Measurements from ENCODE around the gene PRR19. TPM values are rescaled to one million over a fixed set of nuclear protein-coding genes. Genes with fewer than 3 reads are reported as not detected.

Gene PRR19
- total RNA-seq, 1 experiment from 2014 or later: 3.2 TPM

DNA sequence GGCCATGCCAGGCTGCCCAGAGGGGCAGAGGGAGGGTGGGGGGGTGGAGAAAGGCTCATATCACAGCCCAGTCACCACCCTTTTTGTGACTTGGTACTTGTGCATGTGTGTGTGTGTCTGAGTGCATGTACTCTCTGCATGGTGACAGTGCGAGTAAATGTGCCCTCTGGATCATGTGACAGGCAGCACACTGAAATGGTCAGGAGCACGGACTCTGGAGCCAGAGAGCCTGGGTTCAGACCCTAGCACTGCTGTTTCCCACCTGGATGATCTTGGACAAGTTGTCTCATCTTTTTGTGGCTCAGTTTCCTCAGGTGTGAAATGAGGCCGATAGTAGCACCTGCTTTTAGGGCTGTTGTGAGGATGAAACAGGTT is 30.9 kb upstream of the PRR19 start:
- Mint-ChIP-seq H3K4me3 (peak overlapping the region in 1 of 2 experiments; percentile 51; a peak in 2 of 5 replicates), H3K27ac (peak overlapping the region in 1 of 3 experiments; percentile 58; a peak in 2 of 7 replicates)
- WGBS (ENCODE audit: extremely low coverage, insufficient read length, low lambda C conversion rate): no CpG with 5 or more reads among the region's 3 CpGs

More for the DNA sequence above, 30.9 kb upstream of the PRR19 start:
- Histone ChIP-seq H3K4me2 (ENCODE audit: insufficient read depth, insufficient read length, low read length) (no peak overlapping the region), H3K14ac (ENCODE audit: insufficient read depth, low read length) (no peak overlapping the region), H3K4ac (ENCODE audit: low read depth, low read length) (no peak overlapping the region), H2BK12ac (ENCODE audit: insufficient read length, low read depth, low read length) (no peak overlapping the region), H3K27ac (ENCODE audit: insufficient read length, low read depth, low read length) (no peak overlapping the region), H3K18ac (ENCODE audit: insufficient read length, low read depth, low read length) (no peak overlapping the region), H3K23me2 (ENCODE audit: insufficient read length, low read depth, low read length, poor library complexity, severe bottlenecking) (peaks cover 9% of the 10 kb centered on the region), H2BK20ac (ENCODE audit: low read depth, low read length, poor library complexity, severe bottlenecking) (no peak overlapping the region), H4K8ac (replicated peaks; ENCODE audit: insufficient read length, low read depth, low read length) (no peak overlapping the region), H2AK5ac (ENCODE audit: insufficient read length, low read length) (no peak overlapping the region), H2BK120ac (ENCODE audit: low read depth, low read length, poor library complexity, severe bottlenecking) (no peak overlapping the region), H3K4me1 (ENCODE audit: insufficient read depth, low read length) (no peaks in the 10 kb centered on the region; the same call in 1 of the 2 replicates), H3K23ac (ENCODE audit: insufficient read length, low read depth, low read length) (no peak overlapping the region), H4K5ac (ENCODE audit: insufficient read length, low read depth, low read length) (no peak overlapping the region), H4K91ac (ENCODE audit: insufficient read length, low read depth, low read length) (no peak overlapping the region), H3K9ac (ENCODE audit: extremely low read depth, insufficient read length, low read length) (no peak overlapping the region), H2BK5ac (ENCODE audit: insufficient read length, low read length) (no peak overlapping the region), H4K20me1 (ENCODE audit: control insufficient read depth, insufficient read depth, insufficient read length) (no peaks in the 10 kb centered on the region), H3K56ac (ENCODE audit: insufficient read length, low read depth, low read length) (no peak overlapping the region), H2AFZ (ENCODE audit: low read length) (no peak overlapping the region), H3K79me1 (ENCODE audit: insufficient read depth, low read depth, low read length, poor library complexity, severe bottlenecking) (no peaks in the 10 kb centered on the region), H3K9me3 (ENCODE audit: control insufficient read depth, low read depth, low read length) (no peaks in the 10 kb centered on the region), H3K27me3 (ENCODE audit: insufficient read depth, low read length) (no peaks in the 10 kb centered on the region), H3T11ph (ENCODE audit: low read length) (no peak overlapping the region), H3K79me2 (ENCODE audit: insufficient read depth, low read length) (no peaks in the 10 kb centered on the region), H2BK15ac (ENCODE audit: low read depth, low read length) (no peak overlapping the region)
- Mint-ChIP-seq H3K27me3 (ENCODE audit: low read depth) (no peaks in the 10 kb centered on the region), H3K9me3 (no peaks in the 10 kb centered on the region; a peak in 1 of 5 replicates), H3K4me1 (peaks cover 20 to 25% of the 10 kb centered on the region in 2 experiments), H3K36me3 (ENCODE audit: insufficient read depth in 1 of 3, low read depth in 3 of 3) (peaks cover 4 to 23% (median 16%) of the 10 kb centered on the region in 3 experiments; a peak in 6 of 7 replicates)
- TF ChIP-seq CTCF (conservative IDR thresholded peaks at IDR 0.05): no peak
- no peak for DNase-seq
